ENCODE results near the gene HCRTR2. TPM values are rescaled to one million over a fixed set of nuclear protein-coding genes. Genes with fewer than 3 reads are reported as not detected.

The HCRTR2 gene
- total and polyA plus RNA-seq, 2 of the 8 experiments (the other 6 are each of a cell fraction or from before 2014, with no cell fraction given) = 0.19 to 0.23 TPM

- no peak for TF ChIP-seq TAF7 (optimal IDR thresholded peaks at IDR 0.05; ENCODE audit: borderline replicate concordance, low read depth, low read length)
- no peak for TF ChIP-seq RFX5 (IDR thresholded peaks at IDR 0.05; ENCODE audit: borderline replicate concordance, low read depth, low read length)
- no peak for TF ChIP-seq TEAD4 (IDR thresholded peaks at IDR 0.05; ENCODE audit: low read depth, low read length)
- no peak for TF ChIP-seq EP300 (IDR thresholded peaks at IDR 0.05; ENCODE audit: borderline replicate concordance in 1 of 2, low read depth in 2 of 2, low read length in 2 of 2)
- TF ChIP-seq CHD1 (IDR thresholded peaks at IDR 0.05; ENCODE audit: low read depth, low read length) = no peak
- TF ChIP-seq GTF2F1 (IDR thresholded peaks at IDR 0.05; ENCODE audit: borderline replicate concordance, low read depth, low read length) = no peak
- no peak for TF ChIP-seq SP4 (IDR thresholded peaks at IDR 0.05; ENCODE audit: low read length)
These were observed 64.8 kb downstream of the HCRTR2 start (continued) for GRCh38 chr6:55239099-55239498.

Data from H1 (cell line).